PC-9 (cell line): Measurements from ENCODE around the gene DLG1. TPM values are rescaled to one million over a fixed set of nuclear protein-coding genes. Genes with fewer than 3 reads are reported as not detected.

ENCODE experiments used
- BruUV-seq: library from RNA; stranded (reverse); fragments of 400-500 nt; replicated peaks from 2 replicates; lab custom pipeline; 2021; lab: Mats Ljungman, UMichigan
- CTCF ChIA-PET: fragments of 300-600 bp; sonication (Branson Sonifier 250); formaldehyde crosslinking; loops from one replicate; lab custom pipeline; 2022; ENCODE audit warnings: antibody characterized with exemption; lab: Charles Lee
- POLR2A ChIA-PET: fragments of 300-600 bp; sonication (Branson Sonifier 250); formaldehyde crosslinking; loops from one replicate; lab custom pipeline; 2022; ENCODE audit warnings: antibody characterized with exemption; ENCODE audit not compliant: unreplicated experiment; lab: Charles Lee
- DNase-seq, 2 experiments: peaks; one replicate each; pipeline versions ENCODE4 v3.0.0 to v3.0.0-alpha.2; 2015 to 2022; ENCODE audit warnings: mixed read lengths in 1 of 2
- H2AFZ ChIP-seq: fragments of 200-600 bp; sonication (generic); 2 replicates; pipeline ENCODE4 v1.8.1; 2017; ENCODE audit warnings: antibody characterized with exemption
- H3F3A ChIP-seq: fragments of 200-600 bp; sonication (generic); 2 replicates; pipeline ENCODE4 v1.8.1; 2017; ENCODE audit warnings: antibody characterized with exemption, mild to moderate bottlenecking, low read depth; ENCODE audit not compliant: insufficient read depth
- H3K27ac ChIP-seq: fragments of 200-600 bp; sonication (generic); 2 replicates; pipeline ENCODE4 v1.6.1; 2016; ENCODE audit warnings: mixed run types
- H3K27me3 ChIP-seq: fragments of 200-600 bp; sonication (generic); 2 replicates; pipeline ENCODE4 v1.6.1; 2016; ENCODE audit warnings: low read depth, mixed run types; ENCODE audit not compliant: insufficient read depth
- H3K36me3 ChIP-seq: fragments of 200-600 bp; sonication (generic); 2 replicates; pipeline ENCODE4 v1.6.1; 2016; ENCODE audit warnings: low read depth, mixed run types
- H3K4me1 ChIP-seq: fragments of 200-600 bp; sonication (generic); replicated peaks from 2 replicates; pipeline ENCODE4 v1.6.1; 2016; ENCODE audit warnings: mixed run types; ENCODE audit not compliant: insufficient read depth
- H3K4me2 ChIP-seq: fragments of 200-600 bp; sonication (generic); 2 replicates; pipeline ENCODE4 v1.6.1; 2017; ENCODE audit warnings: mixed run types
- H3K4me3 ChIP-seq: fragments of 200-600 bp; sonication (generic); 2 replicates; pipeline ENCODE4 v1.6.1; 2016; ENCODE audit warnings: mixed run types
- H3K79me2 ChIP-seq: fragments of 200-600 bp; sonication (generic); 2 replicates; pipeline ENCODE4 v1.6.1; 2017; ENCODE audit warnings: low read depth, mixed run types
- H3K9me2 ChIP-seq: fragments of 200-600 bp; sonication (generic); 2 replicates; pipeline ENCODE4 v1.8.1; 2017; ENCODE audit warnings: mild to moderate bottlenecking; ENCODE audit not compliant: insufficient read depth
- H3K9me3 ChIP-seq: fragments of 200-600 bp; sonication (generic); 2 replicates; pipeline ENCODE4 v1.8.1; 2016; ENCODE audit warnings: low read depth; ENCODE audit not compliant: insufficient read depth
- H4K20me1 ChIP-seq: fragments of 200-600 bp; sonication (generic); 2 replicates; pipeline ENCODE4 v1.8.1; 2017; ENCODE audit not compliant: insufficient read depth
- CTCF ChIP-seq: fragments of 200-600 bp; sonication (generic); conservative IDR thresholded peaks from 2 replicates; pipeline ENCODE4 v1.6.1; 2017; ENCODE audit warnings: mixed run types, antibody characterized with exemption, mild to moderate bottlenecking, moderate library complexity
- EZH2 ChIP-seq: fragments of 200-600 bp; sonication (generic); IDR thresholded peaks from 2 replicates; pipeline ENCODE4 v1.8.0; 2017; ENCODE audit warnings: antibody characterized with exemption, low read depth
- intact Hi-C: fragments of 100-400 bp; cut with micrococcal nuclease; formaldehyde crosslinking; loops from one replicate; pipeline ENCODE4 v1.10.0; 2022; ENCODE audit not compliant: unreplicated experiment
- total RNA-seq: library from RNA; stranded (reverse); gene quantifications from 2 replicates; pipeline ENCODE4 v1.2.3, GENCODE V29; 2021

DLG1 gene
- total RNA-seq, 1 experiment from 2014 or later = 201 TPM

GRCh38 chr3:197325773-197326172, 27.4 kb upstream of the DLG1 start:
- BruUV-seq = no TSS peak
- Histone ChIP-seq H3K9me2 (no peaks in the 10 kb centered on the region), H3F3A (0 out of 2 replicates have a peak, but pooled peaks cover 9% of the 10 kb centered on the region), H3K27me3 (no peaks in the 10 kb centered on the region), H3K27ac (no peak overlapping the region), H3K4me3 (no peak overlapping the region), H3K4me2 (no peak overlapping the region), H3K79me2 (no peaks in the 10 kb centered on the region), H2AFZ (no peak overlapping the region), H3K4me1 (peaks cover 7% of the 10 kb centered on the region; the same call in 1 of the 2 replicates), H3K36me3 (no peaks in the 10 kb centered on the region), H4K20me1 (no peaks in the 10 kb centered on the region), H3K9me3 (no peaks in the 10 kb centered on the region; the same call in 1 of the 2 replicates)
- intact Hi-C loops = no loop called here
- ChIA-PET CTCF (interaction anchor here (0.6 kb wide), 1 partner anchor 128 kb away, joined by 3 read pairs; no protein-coding TSS in a partner anchor), POLR2A (no interaction called here)
- no peak for DNase-seq
- no peak for TF ChIP-seq EZH2

- peaks cover 15% of the 10 kb centered on the region for H3K4me1 ChIP-seq
- no peak overlapping the region for H3K4me3 ChIP-seq
- H3K27me3 ChIP-seq = no peaks in the 10 kb centered on the region
- CTCF ChIA-PET = no interaction called here
- no peak for DNase-seq
- no peak overlapping the region for H2AFZ ChIP-seq
- BruUV-seq = no TSS peak
- peaks cover 16% of the 10 kb centered on the region for H3K9me3 ChIP-seq
- H3F3A ChIP-seq = peaks cover 19% of the 10 kb centered on the region
- intact Hi-C loops = no loop called here
- no peak overlapping the region for H3K4me2 ChIP-seq
- H3K9me2 ChIP-seq = no peaks in the 10 kb centered on the region
- H3K27ac ChIP-seq = no peak overlapping the region
- no peak for TF ChIP-seq EZH2
- TF ChIP-seq CTCF = no peak
- POLR2A ChIA-PET = no interaction called here
- H3K79me2 ChIP-seq = no peaks in the 10 kb centered on the region
- H4K20me1 ChIP-seq = no peaks in the 10 kb centered on the region
- H3K36me3 ChIP-seq = no peaks in the 10 kb centered on the region
Measured at GRCh38 chr3:197322149-197322548, 23.7 kb upstream of the DLG1 start.

GRCh38 chr3:197320582-197320981, 22.2 kb upstream of the DLG1 start:
- H3K9me2 ChIP-seq = no peaks in the 10 kb centered on the region
- ChIA-PET CTCF (no interaction called here), POLR2A (no interaction called here)
- peaks cover 20% of the 10 kb centered on the region for H3F3A ChIP-seq
- no peak overlapping the region for H3K4me3 ChIP-seq
- no peaks in the 10 kb centered on the region for H3K79me2 ChIP-seq
- peaks cover 21% of the 10 kb centered on the region for H3K4me1 ChIP-seq
- H4K20me1 ChIP-seq = no peaks in the 10 kb centered on the region
- DNase-seq = no peak
- H3K36me3 ChIP-seq = no peaks in the 10 kb centered on the region
- peaks cover 16% of the 10 kb centered on the region for H3K9me3 ChIP-seq
- H2AFZ ChIP-seq = no peak overlapping the region
- H3K4me2 ChIP-seq = no peak overlapping the region
- no peak overlapping the region for H3K27ac ChIP-seq
- no peaks in the 10 kb centered on the region for H3K27me3 ChIP-seq
- TF ChIP-seq EZH2 (no peak), CTCF (no peak)
- intact Hi-C loops = no loop called here
- no TSS peak for BruUV-seq
